Measurements from ENCODE around the gene OSCP1. TPM values are rescaled to one million over a fixed set of nuclear protein-coding genes. Genes with fewer than 3 reads are reported as not detected.

OSCP1 gene
- total RNA-seq, 1 donor from 2014 or later = 5.7 TPM

- DNase-seq = no peak
These were observed 48.4 kb downstream of the OSCP1 start for GRCh38 chr1:36401602-36402503.

- no peak for DNase-seq
These were observed 49.2 kb downstream of the OSCP1 start for GRCh38 chr1:36400825-36401601.

- DNase-seq = no peak
These were observed 49.8 kb downstream of the OSCP1 start for GRCh38 chr1:36400514-36400824.

- no peak for DNase-seq
These were observed 51.8 kb downstream of the OSCP1 start for GRCh38 chr1:36398370-36398977.

DNA sequence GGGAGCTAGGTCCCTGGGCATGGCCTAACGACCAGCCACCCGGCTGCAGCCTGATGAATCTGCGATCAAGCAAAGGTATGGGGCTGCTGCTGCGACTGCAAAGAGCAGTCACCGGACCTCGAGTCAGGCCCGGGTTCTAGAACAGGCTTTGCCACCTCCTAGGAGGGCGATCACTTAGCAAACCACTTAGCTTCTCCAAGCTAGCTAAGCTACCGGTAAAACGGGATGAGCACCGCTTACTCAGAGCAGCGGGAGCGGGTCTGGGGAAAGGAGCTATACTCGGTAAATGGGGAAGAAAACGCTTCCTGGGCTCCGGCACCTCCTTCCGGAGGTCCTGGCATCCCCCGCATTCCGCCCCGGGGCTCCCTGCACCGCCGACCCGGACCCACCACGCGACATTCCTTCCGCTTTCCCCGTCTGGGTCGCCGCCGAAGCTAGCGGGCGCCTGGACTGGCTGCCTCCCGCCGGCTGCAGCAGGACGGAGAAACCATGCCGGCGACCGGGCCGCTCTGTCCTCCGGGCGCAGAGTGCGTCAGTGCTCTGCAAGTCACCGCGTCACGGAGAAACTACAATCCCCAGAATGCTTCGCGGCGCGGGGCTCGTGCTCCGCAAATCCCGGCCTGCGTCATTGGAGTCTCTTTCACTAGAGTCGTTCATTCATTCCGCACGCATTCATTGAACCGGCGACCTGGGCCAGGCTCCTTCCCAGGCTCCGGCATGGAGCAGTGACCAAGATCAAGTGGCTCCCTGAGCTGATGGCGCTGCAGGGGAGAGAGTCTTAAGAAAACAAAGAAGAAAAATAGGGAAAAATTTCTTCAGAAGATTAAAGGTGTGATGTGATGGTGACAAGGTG, 52.6 kb downstream of the OSCP1 start, which contains the start of gene LSM10:
LSM10 (minus strand) TSS at position 531 of the 853 bp plus-strand sequence. CDS start 3,779 bp downstream, outside the sequence.
- peak; percentile 98 for DNase-seq

DNA sequence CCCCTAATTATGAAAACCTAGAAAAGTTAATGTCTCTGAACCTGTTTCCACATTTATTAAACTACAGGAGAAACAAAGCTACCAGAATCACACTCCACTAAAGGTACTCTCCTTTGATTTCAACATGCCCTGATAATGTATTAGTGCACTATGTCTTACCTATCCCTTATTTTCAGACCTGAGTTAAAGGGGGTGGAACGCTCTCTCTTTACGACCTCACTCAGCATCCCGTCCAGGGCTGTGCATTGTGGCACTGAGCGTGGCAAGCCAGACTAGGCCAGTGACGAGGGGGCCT, 53.2 kb downstream of the OSCP1 start:
- no peak for DNase-seq

DNA sequence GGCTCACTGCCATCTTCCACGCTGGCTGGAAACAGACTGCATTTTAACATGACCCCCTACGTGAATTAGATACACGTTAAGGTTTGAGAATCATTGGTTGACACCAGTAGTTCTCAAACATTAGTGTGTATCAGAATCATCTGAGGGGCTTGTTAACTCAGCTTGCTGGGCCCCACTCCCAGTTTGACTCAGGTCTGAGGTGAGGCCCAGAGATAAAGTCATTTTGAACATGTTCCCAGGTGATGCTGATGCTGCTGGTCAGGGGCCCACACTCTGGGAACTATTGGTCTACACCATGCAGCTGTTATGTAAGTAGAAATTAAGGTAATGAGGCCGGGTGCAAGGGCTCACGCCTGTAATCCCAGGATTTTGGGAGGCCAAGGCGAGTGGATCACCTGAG, 53.9 kb downstream of the OSCP1 start:
- no peak for DNase-seq

- DNase-seq = no peak
These were observed 56.6 kb downstream of the OSCP1 start for GRCh38 chr1:36393686-36394085.

- DNase-seq = no peak
These were observed 57.4 kb downstream of the OSCP1 start for GRCh38 chr1:36392836-36393235.

GRCh38 chr1:36391271-36391670, 59.0 kb downstream of the OSCP1 start:
- DNase-seq = no peak

DNA sequence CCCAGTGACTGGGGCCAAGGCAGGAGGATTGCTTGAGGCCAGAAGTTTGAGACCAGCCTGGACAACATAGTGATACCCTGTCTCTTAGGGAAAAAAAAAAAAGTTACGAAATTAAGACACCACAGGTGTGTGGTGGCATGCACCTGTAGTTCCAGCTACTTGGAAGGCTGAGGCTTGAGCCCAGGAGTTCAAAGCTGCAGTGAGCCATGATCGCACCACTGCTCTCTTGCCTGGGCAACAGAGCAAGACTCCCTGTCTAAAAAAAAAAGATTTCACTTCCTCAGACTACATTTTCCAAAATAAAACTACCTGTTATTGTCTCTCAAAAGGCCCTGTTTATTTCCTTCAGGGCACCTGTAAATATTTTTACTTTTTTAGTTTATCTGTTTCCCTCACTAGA, 59.8 kb downstream of the OSCP1 start:
- DNase-seq = no peak

DNA sequence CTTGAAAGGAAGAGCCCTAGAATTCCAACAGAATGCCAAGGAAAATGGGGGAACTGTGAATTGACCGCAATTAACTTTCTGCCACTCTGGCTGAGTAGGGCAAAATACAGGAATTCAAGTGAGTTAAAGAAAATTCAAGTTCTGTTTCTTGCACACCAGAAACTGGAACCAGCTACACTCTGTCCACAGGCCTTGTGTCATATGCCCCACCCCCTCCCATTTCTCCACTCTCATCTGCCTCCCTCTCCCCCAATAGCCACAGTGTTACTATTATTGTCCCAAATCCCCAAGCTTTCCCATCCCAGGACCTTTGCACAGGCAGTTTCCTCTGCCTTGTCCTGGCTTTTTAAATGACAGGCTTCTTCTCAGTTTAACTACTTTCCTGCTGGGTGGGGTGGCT, 60.3 kb downstream of the OSCP1 start:
- DNase-seq = no peak

GRCh38 chr1:36389261-36389660, 61.0 kb downstream of the OSCP1 start:
- no peak for DNase-seq

- DNase-seq = no peak
These were observed 62.9 kb downstream of the OSCP1 start for GRCh38 chr1:36387141-36387949.

DNA sequence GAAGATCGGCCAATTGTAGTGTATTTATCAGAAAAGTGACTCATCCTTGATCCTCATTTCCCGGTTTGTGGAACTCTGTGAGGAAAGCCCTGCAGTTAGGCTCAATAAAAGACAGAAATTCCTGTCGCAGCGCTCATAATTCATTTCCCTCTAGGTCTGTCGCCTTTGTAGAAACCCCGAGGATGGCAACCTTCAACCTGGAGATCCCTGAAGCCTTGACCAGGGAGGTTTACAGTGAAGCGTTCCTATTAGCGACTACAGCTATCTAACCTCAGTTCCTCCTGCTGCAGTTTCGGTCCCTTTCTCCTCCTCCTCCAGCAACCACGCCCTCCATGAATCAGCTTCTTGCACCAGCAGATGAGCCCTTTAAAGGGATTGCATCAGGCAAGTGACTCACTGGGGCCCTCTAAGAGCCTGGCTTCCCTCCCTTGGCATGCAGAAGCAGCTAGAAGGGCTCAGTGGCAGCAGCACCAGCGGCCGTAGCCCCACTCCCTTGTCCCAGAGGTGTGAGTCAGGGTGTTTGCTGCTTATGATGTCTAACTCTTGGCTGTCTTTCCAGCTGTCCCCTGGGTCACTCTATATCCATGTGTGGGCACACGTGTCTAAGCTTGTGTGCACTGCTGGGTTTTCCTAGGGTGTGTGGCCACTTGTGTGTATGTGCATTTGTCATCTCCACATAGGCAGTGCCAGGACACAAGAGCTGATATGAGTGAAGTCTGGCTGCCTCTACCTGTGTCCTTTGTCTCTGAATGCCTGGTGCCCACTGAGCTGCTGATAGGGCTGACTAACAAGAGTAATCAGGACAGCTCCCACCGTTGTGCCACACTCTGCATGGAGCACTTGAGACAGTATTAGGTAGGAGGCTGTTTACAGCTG, 63.7 kb downstream of the OSCP1 start:
- peak; percentile 92 for DNase-seq

DNA sequence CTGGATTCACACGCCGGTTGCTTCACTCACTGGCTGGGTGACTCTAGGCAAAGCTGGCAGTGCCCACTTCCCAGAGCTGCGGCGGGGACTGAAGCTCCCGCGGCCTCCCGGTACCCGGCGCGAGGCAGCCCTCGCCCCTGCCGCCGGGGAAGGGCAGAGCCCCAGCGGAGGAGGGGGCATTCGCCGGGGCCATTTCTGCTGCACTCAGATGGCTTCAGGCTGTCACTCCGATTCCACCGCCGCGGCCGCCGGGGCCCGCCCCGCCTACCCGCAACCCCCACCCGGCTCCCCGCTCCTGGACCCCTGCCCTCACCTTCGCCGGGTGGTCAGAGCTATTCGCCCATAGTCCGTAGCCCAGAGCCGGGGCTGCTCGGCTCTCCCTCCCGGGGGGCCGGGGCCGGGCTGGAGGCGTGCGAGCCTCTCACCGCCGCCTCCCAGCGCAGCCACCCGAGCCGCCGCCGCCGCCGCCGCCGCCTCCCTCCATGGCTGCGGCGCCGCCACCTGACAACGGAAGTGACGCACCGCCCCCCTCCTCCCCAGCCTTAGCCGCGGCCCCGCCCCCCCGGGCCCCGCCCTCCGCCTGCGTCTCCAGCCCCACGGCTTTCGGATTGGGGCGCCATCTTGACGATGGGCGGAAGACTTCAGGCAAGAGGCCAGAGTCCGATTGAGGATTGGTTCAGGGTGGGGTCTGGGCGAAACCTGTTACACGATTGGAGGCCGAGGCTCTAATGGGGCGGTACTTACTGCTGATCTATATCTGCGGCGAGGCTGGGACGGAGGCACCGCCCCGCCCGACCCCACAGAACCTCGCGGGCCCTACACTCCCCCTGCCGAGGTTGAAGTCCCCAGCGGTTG, 64.6 kb downstream of the OSCP1 start, which contains the start of gene STK40:
STK40 (minus strand) TSS at position 515 of the 855 bp plus-strand sequence. CDS start 24,592 bp downstream, outside the sequence.
- peak; percentile 100 for DNase-seq

DNA sequence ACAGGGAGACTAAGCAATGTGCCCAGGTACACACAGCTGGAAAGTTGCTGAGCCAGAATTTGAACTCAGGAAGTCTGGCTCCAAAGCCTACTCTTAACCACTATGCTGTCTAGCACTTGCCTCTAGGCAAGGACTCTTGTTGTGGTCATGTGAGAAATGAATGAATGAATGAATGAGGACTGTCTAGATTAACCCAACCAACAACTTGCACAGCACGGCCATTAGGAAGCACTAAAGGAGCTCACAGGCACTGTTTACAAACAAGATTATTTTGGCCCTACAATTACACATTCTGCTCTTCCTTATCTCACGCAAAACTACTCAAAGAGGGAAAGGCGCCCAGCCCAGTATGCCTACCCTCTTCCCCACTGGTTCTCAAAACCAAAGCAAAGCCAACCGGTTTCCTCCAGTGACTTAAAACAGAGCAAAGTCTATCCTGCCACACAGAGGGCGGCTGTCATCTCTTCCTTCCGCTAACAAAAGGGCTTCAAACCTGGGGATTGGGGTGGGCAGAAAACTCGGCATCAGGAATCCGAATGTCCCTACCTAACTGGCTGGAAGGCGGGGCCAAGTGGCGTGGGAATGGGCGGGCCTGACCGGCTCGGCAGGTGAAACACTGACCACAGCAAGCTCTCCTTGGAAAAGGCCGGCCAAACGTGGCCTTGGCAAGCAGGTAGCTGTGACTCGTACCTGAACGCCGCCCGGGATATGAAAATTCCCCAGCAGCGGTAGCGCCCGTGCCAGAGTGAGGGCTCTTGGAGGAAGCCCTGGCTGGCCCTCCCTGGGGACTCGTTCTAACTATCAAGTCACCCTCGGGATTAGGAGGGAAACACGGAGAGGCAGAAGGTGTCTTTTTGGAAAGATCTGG, 65.5 kb downstream of the OSCP1 start:
- peak; percentile 52 for DNase-seq

DNA sequence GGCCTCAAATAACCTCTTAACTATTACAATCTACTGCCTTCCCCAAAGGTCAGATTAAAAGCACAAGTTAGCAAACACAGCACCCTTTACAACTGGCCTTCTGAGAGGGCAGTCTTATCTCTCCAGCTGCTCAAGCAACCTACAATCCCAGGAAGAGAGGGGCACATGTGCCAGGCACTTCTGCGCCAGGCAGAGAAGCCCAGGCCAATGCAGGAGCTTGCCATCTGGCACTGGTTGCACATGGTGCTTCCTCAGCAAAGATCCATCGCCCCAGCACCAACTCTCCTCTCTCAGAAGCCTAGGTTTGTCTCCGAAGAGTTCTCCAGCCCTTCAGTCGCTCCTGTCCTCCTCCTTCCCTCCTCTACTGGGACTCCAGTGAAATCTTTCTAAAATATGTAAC, 67.0 kb downstream of the OSCP1 start:
- no peak for DNase-seq

All from tongue (tissue), 2 donors.